Fibroblast of the conjunctiva (primary cell): ENCODE results near the gene SAMM50.

ENCODE experiments used
- DNase-seq: peaks from one replicate; pipeline ENCODE4 v3.0.0-alpha.2; 2010; ENCODE audit warnings: low read depth

The SAMM50 gene

GRCh38 chr22:44029069-44029468 is 73.8 kb downstream of the SAMM50 start:
- no peak for DNase-seq

- no peak for DNase-seq
Measured at GRCh38 chr22:44030051-44030701, 74.9 kb downstream of the SAMM50 start.

GRCh38 chr22:44030702-44031082 is 75.5 kb downstream of the SAMM50 start:
- DNase-seq = no peak

GRCh38 chr22:44031158-44031952 is 76.1 kb downstream of the SAMM50 start:
- DNase-seq = no peak

- peak; percentile 36 for DNase-seq
Measured at GRCh38 chr22:44032126-44032730, 77.0 kb downstream of the SAMM50 start.

DNA sequence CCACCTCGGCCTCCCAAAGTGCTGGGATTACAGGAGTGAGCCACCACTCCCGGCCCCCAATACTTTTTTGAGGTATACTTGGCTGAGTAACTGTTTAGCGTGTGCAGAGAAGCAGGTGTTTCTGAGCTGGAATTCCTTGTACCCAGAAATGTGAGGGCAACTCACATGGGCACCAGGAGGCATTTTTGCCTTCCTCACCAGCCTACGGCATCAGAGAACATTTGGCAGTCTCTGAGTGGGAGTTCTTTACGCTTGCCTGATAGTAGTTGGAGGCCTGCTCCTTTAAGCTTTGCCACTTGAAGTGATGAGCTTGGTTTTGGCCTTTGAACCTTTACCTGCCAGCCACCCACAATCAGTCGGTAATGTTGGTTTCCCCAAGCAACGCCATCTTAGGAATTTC is 78.0 kb downstream of the SAMM50 start:
- no peak for DNase-seq

DNA sequence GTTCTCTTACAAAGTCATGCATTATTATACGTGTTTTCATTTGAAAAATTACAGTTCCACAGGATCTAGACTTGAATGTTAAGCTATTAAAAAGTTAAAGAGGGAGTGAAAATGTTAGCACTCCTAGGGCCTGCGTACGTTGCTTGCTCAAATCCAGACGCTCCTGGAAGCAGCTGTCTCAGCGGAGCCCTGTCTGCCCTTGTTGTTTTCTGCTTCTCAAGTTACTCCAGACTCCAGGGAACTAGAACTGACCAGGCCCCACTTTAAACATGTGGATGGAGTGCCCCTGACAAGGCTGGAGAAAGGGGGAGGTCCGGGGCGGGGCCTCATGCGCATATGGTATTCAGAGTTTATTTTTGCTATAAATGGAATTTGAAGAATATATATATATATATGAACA is 78.5 kb downstream of the SAMM50 start:
- no peak for DNase-seq

GRCh38 chr22:44037519-44038375 is 82.5 kb downstream of the SAMM50 start:
- DNase-seq = peak; percentile 82

GRCh38 chr22:44039566-44040171 is 84.4 kb downstream of the SAMM50 start:
- no peak for DNase-seq

GRCh38 chr22:44042249-44043218 is 87.3 kb downstream of the SAMM50 start:
- DNase-seq = peak; percentile 34

DNA sequence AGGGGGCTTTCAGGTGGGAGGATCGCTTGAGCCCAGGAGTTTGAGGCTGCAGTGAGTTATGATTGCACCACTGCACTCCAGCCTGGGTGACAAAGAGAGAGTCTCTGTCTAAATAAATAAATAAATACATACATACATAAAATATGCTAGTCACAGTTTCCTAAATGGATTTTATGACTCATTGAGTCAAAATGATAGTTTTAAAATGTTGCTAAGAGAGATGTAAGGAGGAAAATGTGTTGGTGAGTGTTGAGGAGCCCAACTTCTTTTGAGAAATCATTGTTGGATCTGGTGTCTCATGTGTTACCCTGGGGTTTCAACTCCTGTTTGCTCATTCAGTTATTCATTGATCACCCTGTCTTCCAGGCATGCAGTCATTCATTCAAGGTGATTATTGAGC is 89.9 kb downstream of the SAMM50 start:
- no peak for DNase-seq
